Measurements from ENCODE around the gene TOMT.
"Not testable (repeated sequence)": the region's sequence is repeated elsewhere in the genome, so short reads cannot be mapped to it uniquely, and the experiment has no call there.

The TOMT gene

DNA sequence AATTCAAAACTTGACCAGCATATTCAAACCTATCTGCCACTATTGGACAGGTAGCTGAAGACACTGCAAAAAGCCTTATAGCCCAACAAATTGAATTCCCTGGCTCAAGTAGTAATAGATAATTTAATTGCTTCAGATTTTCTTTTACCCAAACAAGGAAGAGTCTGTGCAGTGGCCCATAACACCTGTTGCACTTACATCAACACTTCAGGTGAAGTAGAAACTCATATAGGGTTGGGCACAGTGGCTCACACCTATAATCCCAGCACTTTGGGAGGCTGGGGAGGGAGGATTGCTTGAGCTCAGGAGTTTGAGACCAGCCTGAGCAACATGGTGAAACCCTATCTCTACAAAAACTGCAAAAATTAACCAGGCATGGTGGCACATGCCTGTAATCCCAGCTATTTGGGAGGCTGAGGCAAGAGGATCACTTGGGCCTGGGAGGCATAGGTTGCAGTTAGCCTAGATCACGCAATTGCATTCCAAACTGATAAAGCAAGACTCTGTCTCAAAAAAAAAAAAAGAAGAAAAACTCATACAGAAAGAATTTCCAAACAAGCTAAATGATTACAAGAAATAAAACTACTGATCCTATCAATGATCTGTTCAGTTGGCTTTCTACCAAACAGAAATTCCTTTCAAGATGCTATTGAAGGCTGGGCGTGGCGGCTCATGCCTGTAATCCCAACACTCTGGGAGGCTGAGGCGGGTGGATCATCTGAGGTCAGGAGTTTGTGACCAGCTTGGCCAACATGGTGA is 39.3 kb downstream of the TOMT start:
- Histone ChIP-seq H3K27me3 (replicated peaks; ENCODE audit: control insufficient read depth, insufficient read depth, low read length) (no peaks in the 10 kb centered on the region), H3K9me3 (ENCODE audit: control insufficient read depth, low read length) (no peaks in the 10 kb centered on the region), H3K9ac (ENCODE audit: low read length) (peak overlapping the region; percentile 10), H3K4me1 (ENCODE audit: control insufficient read depth, insufficient read depth, low read length) (peaks cover 28% of the 10 kb centered on the region), H3K4me3 (ENCODE audit: low read length) (no peak overlapping the region), H3K36me3 (ENCODE audit: control insufficient read depth, insufficient read depth, low read length, severe bottlenecking) (no peaks in the 10 kb centered on the region)
- peak; percentile 82 for DNase-seq (ENCODE audit: low read depth)

DNA sequence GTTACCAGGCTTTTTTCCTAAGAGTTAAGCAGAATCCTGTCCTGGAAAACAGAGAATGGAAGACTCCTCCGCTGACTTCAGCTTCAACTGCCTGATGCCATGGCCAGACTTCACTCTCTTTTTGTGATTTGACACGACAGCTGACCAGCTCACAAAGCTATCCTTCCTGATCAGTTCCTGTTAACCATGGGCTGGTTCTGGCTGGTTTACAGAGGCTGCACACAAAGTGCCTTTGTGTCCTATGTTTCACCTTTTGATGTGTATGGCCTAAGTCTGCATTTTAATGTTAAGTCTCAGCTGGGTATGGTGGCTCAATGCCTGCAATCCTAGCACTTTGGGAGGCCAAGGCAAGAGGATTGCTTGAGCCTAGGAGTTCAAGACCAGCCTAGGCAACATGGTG is 40.9 kb downstream of the TOMT start:
- no peaks in the 10 kb centered on the region for H3K36me3 ChIP-seq (ENCODE audit: control insufficient read depth, insufficient read depth, low read length, severe bottlenecking)
- H3K4me3 ChIP-seq (ENCODE audit: low read length): no peak overlapping the region
- H3K9me3 ChIP-seq (ENCODE audit: control insufficient read depth, low read length): no peaks in the 10 kb centered on the region
- no peak for DNase-seq (ENCODE audit: low read depth)
- H3K27me3 ChIP-seq (replicated peaks; ENCODE audit: control insufficient read depth, insufficient read depth, low read length): no peaks in the 10 kb centered on the region
- peaks cover 14% of the 10 kb centered on the region for H3K4me1 ChIP-seq (ENCODE audit: control insufficient read depth, insufficient read depth, low read length)
- no peak overlapping the region for H3K9ac ChIP-seq (ENCODE audit: low read length)

DNA sequence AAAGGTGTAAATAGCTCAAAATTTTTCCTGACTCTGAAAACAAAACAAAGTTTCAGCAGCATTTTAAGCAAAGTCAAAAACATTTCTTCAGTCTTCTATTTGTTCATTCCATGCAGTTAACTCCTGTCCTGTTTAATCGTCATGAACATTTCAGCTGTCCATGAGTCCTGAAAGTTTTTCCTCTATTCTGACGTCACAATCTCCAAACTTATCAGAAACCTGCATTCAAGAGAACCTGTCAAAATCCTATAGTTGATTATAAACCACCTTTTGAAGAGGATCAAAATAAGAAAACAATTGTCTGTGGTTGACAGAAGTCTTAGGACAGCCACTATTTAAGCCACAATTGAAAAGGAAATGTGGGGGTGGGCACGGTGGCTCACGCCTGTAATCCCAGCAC is 45.2 kb downstream of the TOMT start:
- no peaks in the 10 kb centered on the region for H3K4me1 ChIP-seq (ENCODE audit: control insufficient read depth, insufficient read depth, low read length)
- H3K36me3 ChIP-seq (ENCODE audit: control insufficient read depth, insufficient read depth, low read length, severe bottlenecking): no peaks in the 10 kb centered on the region
- H3K4me3 ChIP-seq (ENCODE audit: low read length): no peak overlapping the region
- H3K27me3 ChIP-seq (replicated peaks; ENCODE audit: control insufficient read depth, insufficient read depth, low read length): no peaks in the 10 kb centered on the region
- H3K9ac ChIP-seq (ENCODE audit: low read length): no peak overlapping the region
- no peak for DNase-seq (ENCODE audit: low read depth)
- no peaks in the 10 kb centered on the region for H3K9me3 ChIP-seq (ENCODE audit: control insufficient read depth, low read length)

DNA sequence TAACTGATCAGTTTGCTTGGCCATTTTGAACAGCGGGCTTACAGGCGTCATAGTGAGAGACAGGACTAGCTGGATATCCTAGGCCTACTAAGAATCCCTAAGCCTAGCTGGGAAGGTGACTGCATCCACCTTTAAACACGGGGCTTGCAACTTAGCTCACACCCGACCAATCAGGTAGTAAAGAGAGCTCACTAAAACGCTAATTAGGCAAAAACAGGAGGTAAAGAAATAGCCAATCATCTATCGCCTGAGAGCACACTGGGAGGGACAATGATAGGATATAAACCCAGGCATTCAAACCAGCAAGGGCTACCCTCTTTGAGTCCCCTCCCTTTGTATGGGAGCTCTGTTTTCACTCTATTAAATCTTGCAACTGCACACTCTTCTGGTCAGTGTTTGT is 48.1 kb downstream of the TOMT start:
- H3K9me3 ChIP-seq (ENCODE audit: control insufficient read depth, low read length); H3K27me3 ChIP-seq (replicated peaks; ENCODE audit: control insufficient read depth, insufficient read depth, low read length); H3K9ac ChIP-seq (ENCODE audit: low read length); H3K36me3 ChIP-seq (ENCODE audit: control insufficient read depth, insufficient read depth, low read length, severe bottlenecking); H3K4me3 ChIP-seq (ENCODE audit: low read length); DNase-seq (ENCODE audit: low read depth); H3K4me1 ChIP-seq (ENCODE audit: control insufficient read depth, insufficient read depth, low read length): not testable (repeated sequence)

DNA sequence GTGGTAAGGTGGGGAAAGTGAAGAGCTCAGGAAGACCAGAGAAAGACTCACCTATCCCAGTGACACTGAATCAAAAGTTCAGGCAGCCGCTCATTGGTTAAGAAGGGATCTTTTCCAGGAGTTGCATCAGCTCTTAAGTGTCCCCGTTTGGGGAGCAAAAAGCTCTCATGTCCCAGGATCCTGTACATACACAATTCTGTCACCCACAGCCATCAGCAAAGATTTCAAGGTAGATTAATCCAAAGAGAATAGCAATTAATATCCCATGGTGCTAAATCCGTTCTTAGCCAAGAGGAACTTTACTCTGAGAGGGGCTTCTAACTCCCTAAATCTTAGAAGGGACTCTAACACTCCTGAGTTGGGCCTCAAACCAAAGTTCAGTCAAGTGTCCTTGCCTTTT is 49.1 kb downstream of the TOMT start:
- no peak overlapping the region for H3K4me3 ChIP-seq (ENCODE audit: low read length)
- H3K4me1 ChIP-seq (ENCODE audit: control insufficient read depth, insufficient read depth, low read length): no peaks in the 10 kb centered on the region
- peaks cover 13% of the 10 kb centered on the region for H3K27me3 ChIP-seq (replicated peaks; ENCODE audit: control insufficient read depth, insufficient read depth, low read length)
- H3K36me3 ChIP-seq (ENCODE audit: control insufficient read depth, insufficient read depth, low read length, severe bottlenecking): no peaks in the 10 kb centered on the region
- no peak for DNase-seq (ENCODE audit: low read depth)
- no peak overlapping the region for H3K9ac ChIP-seq (ENCODE audit: low read length)
- H3K9me3 ChIP-seq (ENCODE audit: control insufficient read depth, low read length): no peaks in the 10 kb centered on the region

DNA sequence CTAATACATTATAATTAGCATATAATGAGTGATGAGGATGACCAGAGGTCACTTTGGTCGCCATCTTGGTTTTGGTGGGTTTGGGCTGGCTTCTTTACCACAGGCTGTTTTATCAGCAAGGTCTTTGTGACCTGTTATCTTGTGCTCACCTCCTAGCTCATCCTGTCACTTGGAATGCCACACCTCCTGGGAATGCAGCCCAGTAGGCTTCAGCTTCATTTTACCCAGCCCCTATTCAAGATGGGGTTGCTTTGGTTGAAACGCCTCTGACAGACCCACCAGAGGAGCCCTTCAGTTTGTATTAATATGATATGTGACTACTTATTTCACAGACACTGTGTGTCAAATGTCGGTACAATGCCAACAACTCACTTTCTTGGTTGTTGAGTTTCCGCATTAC is 50.0 kb downstream of the TOMT start:
- no peaks in the 10 kb centered on the region for H3K9me3 ChIP-seq (ENCODE audit: control insufficient read depth, low read length)
- H3K36me3 ChIP-seq (ENCODE audit: control insufficient read depth, insufficient read depth, low read length, severe bottlenecking): no peaks in the 10 kb centered on the region
- H3K27me3 ChIP-seq (replicated peaks; ENCODE audit: control insufficient read depth, insufficient read depth, low read length): peaks cover 13% of the 10 kb centered on the region
- H3K4me1 ChIP-seq (ENCODE audit: control insufficient read depth, insufficient read depth, low read length): no peaks in the 10 kb centered on the region
- no peak overlapping the region for H3K9ac ChIP-seq (ENCODE audit: low read length)
- no peak for DNase-seq (ENCODE audit: low read depth)
- H3K4me3 ChIP-seq (ENCODE audit: low read length): no peak overlapping the region

DNA sequence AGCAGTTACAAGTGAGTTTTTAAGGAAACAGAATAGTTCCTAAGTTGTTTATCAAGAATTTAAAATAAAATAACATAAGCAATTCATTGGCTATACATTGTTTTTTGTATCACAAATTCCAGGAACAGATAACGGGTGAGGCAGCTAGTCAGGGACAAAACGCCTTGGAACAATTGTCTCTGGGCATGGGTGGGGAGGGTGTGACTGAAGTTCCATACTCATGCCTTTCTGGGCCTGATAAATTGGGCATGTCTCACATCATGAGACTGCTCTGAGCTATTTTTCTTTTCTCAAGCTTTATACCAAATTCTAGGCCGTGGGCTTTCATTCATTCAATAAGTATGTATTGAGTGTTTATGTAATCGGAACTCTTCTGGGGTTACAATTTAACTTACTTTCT is 51.4 kb downstream of the TOMT start:
- DNase-seq (ENCODE audit: low read depth): peak; percentile 26
- Histone ChIP-seq H3K9ac (ENCODE audit: low read length) (no peak overlapping the region), H3K4me1 (ENCODE audit: control insufficient read depth, insufficient read depth, low read length) (no peaks in the 10 kb centered on the region), H3K4me3 (ENCODE audit: low read length) (no peak overlapping the region), H3K9me3 (ENCODE audit: control insufficient read depth, low read length) (no peaks in the 10 kb centered on the region), H3K27me3 (replicated peaks; ENCODE audit: control insufficient read depth, insufficient read depth, low read length) (peaks cover 13% of the 10 kb centered on the region), H3K36me3 (ENCODE audit: control insufficient read depth, insufficient read depth, low read length, severe bottlenecking) (no peaks in the 10 kb centered on the region)
